Left lung (tissue), 10 donors: Measurements from ENCODE around the gene HOXB6. TPM values are rescaled to one million over a fixed set of nuclear protein-coding genes. Genes with fewer than 3 reads are reported as not detected.

Experiments used
- ATAC-seq: fragments of 200-7000 bp; cut with Tn5 transposase; one replicate; pipeline ENCODE4 v1.9.1; 2020; ENCODE audit warnings: moderate library complexity
- DNase-seq, 4 donors: peaks; one replicate each; pipeline ENCODE4 v3.0.0-alpha.2; 2013 to 2020
- H3K27ac ChIP-seq, 2 donors: fragments of 200-600 bp; sonication (generic) in 1 of 2; one replicate each; pipeline versions ENCODE4 v1.5.0 to v1.8.0; 2020 to 2021
- H3K27me3 ChIP-seq, 2 donors: fragments of 200-600 bp; sonication (generic) in 1 of 2; one replicate each; pipeline versions ENCODE4 v1.5.0 to v1.8.0; 2020 to 2021
- H3K36me3 ChIP-seq, 2 donors: fragments of 200-600 bp; sonication (generic) in 1 of 2; one replicate each; pipeline versions ENCODE4 v1.5.0 to v1.8.0; 2020 to 2021
- H3K4me1 ChIP-seq, 2 donors: fragments of 200-600 bp; one replicate each; pipeline ENCODE4 v1.8.0; 2021
- H3K4me3 ChIP-seq, 2 donors: fragments of 200-600 bp; sonication (generic) in 1 of 2; one replicate each; pipeline versions ENCODE4 v1.5.0 to v1.8.0; 2020 to 2021; ENCODE audit warnings: mild to moderate bottlenecking in 1 of 2
- H3K9me3 ChIP-seq, 2 donors: fragments of 200-600 bp; sonication (generic) in 1 of 2; one replicate each; pipeline versions ENCODE4 v1.5.0 to v1.8.0; 2020 to 2021
- CTCF ChIP-seq, 2 donors: fragments of 200-600 bp; sonication (generic) in 1 of 2; IDR thresholded peaks; one replicate each; pipeline versions ENCODE4 v1.5.0 to v1.8.0; 2021; ENCODE audit warnings: antibody characterized with exemption in 2 of 2
- intact Hi-C, 2 donors: fragments of 100-400 bp; cut with DNase I; formaldehyde crosslinking; loops; one replicate each; pipeline versions ENCODE4 v1.11.2 to v1.14.2; 2022
- polyA plus RNA-seq, 6 donors: library from polyadenylated mRNA; unstranded; fragments of 120-200 nt; gene quantifications; one replicate each; pipeline ENCODE4 v1.2.1, GENCODE V29; 2013; ENCODE audit not compliant: insufficient read length in 6 of 6
- total RNA-seq, 2 donors: library from RNA; stranded (reverse); fragmentation: NEBNext Ultra II Directional; extraction: Animal tissue kit (Norgen Biotek cat#: 25700); gene quantifications; one replicate each; pipeline ENCODE4 v1.2.1, GENCODE V29; 2021
- donor health status: DM: no; HTN: yes; CAD: no.
- donor health status: DM: no; HTN: no; CAD: no.

HOXB6 gene
- total and polyA plus RNA-seq, 8 donors, result 5.1 to 17.1 (median 12.1) TPM

- Histone ChIP-seq H3K4me1 (peaks cover 13 to 37% of the 10 kb centered on the region in 2 donors), H3K4me3 (peak overlapping the region; percentile 43 to 44), H3K36me3 (no peaks in the 10 kb centered on the region), H3K9me3 (no peaks in the 10 kb centered on the region), H3K27me3 (peaks cover 72 to 99% of the 10 kb centered on the region in 2 donors), H3K27ac (peak overlapping the region; percentile 68 to 82)
- DNase-seq, result peak in 3 of 4 donors; percentile 83 to 92 (median 87)
- peak; percentile 29 for ATAC-seq
- intact Hi-C loops, result loop anchor here in 1 of 2 donors (10.0 kb wide), 1 partner anchor 253 kb away; no protein-coding TSS in a partner anchor
- no peak for TF ChIP-seq CTCF (IDR thresholded peaks at IDR 0.05)
These were observed 6.8 kb downstream of the HOXB6 start for GRCh38 chr17:48597778-48598631.

DNA sequence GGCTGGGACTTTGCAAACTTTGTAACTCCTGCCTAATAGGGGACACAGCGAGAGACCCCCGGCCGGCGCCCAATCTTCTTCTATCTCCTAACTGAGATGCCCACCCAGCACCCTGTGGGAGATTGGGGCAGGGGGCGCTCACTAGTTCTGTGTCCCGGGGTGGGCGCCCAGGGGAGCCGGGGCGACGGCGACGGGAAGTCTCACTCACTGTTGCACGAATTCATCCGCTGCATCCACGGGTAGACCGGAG is 7.3 kb downstream of the HOXB6 start:
- no peak for TF ChIP-seq CTCF (IDR thresholded peaks at IDR 0.05)
- H3K9me3 ChIP-seq, result no peaks in the 10 kb centered on the region
- H3K27me3 ChIP-seq, result peaks cover 71 to 99% of the 10 kb centered on the region in 2 donors
- no peak for ATAC-seq
- DNase-seq, result no peak
- peaks cover 14 to 37% of the 10 kb centered on the region in 2 donors for H3K4me1 ChIP-seq
- no peaks in the 10 kb centered on the region for H3K36me3 ChIP-seq
- peak overlapping the region; percentile 68 to 82 for H3K27ac ChIP-seq
- H3K4me3 ChIP-seq, result peak overlapping the region; percentile 43 to 44
- intact Hi-C loops, result loop anchor here in 1 of 2 donors (10.0 kb wide), 1 partner anchor 253 kb away; no protein-coding TSS in a partner anchor

GRCh38 chr17:48596735-48597527 is 7.9 kb downstream of the HOXB6 start:
- intact Hi-C loops, result loop anchor here in 1 of 2 donors (10.0 kb wide), 1 partner anchor 252 kb away; no protein-coding TSS in a partner anchor
- Histone ChIP-seq H3K9me3 (no peaks in the 10 kb centered on the region), H3K4me1 (peaks cover 12 to 37% of the 10 kb centered on the region in 2 donors), H3K27me3 (peaks cover 71 to 99% of the 10 kb centered on the region in 2 donors), H3K27ac (peak overlapping the region; percentile 68 to 82), H3K36me3 (no peaks in the 10 kb centered on the region), H3K4me3 (peak overlapping the region; percentile 43 to 44)
- peak; percentile 21 for ATAC-seq
- DNase-seq, result peak in 1 of 4 donors; percentile 32
- TF ChIP-seq CTCF (IDR thresholded peaks at IDR 0.05), result no peak

DNA sequence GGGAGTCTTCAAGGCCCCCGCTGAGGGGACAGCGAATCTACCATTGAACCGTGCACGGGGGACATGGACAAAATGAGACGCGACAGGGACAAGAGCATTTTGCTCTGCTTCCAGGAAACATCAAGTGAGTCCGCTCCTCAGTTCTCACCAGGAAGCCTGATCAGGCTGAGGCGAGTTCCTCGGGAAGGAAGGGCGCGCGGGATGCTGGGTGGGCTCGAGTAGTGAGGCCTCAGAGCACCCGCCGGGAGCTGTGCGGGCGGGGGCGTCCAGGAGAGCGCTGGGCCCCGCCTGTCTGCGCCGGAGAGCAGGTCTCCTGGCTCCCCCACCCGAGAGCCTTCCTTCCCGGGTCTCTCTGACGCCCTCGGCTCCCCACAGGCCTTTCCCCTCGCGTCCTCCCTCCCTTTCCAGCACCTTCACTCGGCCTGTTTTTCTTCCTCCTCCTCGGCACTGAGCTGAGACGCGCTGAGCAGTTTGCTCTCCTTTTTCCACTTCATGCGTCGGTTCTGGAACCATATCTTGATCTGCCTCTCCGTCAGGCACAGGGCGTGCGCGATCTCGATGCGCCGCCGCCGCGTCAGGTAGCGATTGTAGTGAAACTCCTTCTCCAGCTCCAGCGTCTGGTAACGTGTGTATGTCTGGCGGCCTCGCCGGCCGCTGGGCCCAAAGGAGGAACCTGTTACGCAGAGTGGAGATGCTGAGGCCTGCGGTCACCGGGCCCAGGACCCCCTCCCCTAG is 8.6 kb downstream of the HOXB6 start:
- ATAC-seq (no peak), DNase-seq (no peak)
- Histone ChIP-seq H3K4me3 (peak overlapping the region; percentile 9 to 44), H3K27me3 (peaks cover 68 to 99% of the 10 kb centered on the region in 2 donors), H3K36me3 (no peaks in the 10 kb centered on the region), H3K9me3 (no peaks in the 10 kb centered on the region), H3K27ac (peak overlapping the region in 1 of 2 donors; percentile 33), H3K4me1 (peaks cover 12 to 36% of the 10 kb centered on the region in 2 donors)
- intact Hi-C loops, result loop anchor here in 1 of 2 donors (10.0 kb wide), 1 partner anchor 251 kb away; no protein-coding TSS in a partner anchor
- TF ChIP-seq CTCF (IDR thresholded peaks at IDR 0.05), result no peak
